PC-9 (cell line): Measurements from ENCODE around the gene SPON1. TPM values are rescaled to one million over a fixed set of nuclear protein-coding genes. Genes with fewer than 3 reads are reported as not detected.

Experiments used
- BruUV-seq: library from RNA; stranded (reverse); fragments of 400-500 nt; replicated peaks from 2 replicates; lab custom pipeline; 2021; lab: Mats Ljungman, UMichigan
- CTCF ChIA-PET: fragments of 300-600 bp; sonication (Branson Sonifier 250); formaldehyde crosslinking; loops from one replicate; lab custom pipeline; 2022; ENCODE audit warnings: antibody characterized with exemption; lab: Charles Lee
- POLR2A ChIA-PET: fragments of 300-600 bp; sonication (Branson Sonifier 250); formaldehyde crosslinking; loops from one replicate; lab custom pipeline; 2022; ENCODE audit warnings: antibody characterized with exemption; ENCODE audit not compliant: unreplicated experiment; lab: Charles Lee
- DNase-seq, 2 experiments: peaks; one replicate each; pipeline versions ENCODE4 v3.0.0 to v3.0.0-alpha.2; 2015 to 2022; ENCODE audit warnings: mixed read lengths in 1 of 2
- H2AFZ ChIP-seq: fragments of 200-600 bp; sonication (generic); 2 replicates; pipeline ENCODE4 v1.8.1; 2017; ENCODE audit warnings: antibody characterized with exemption
- H3F3A ChIP-seq: fragments of 200-600 bp; sonication (generic); 2 replicates; pipeline ENCODE4 v1.8.1; 2017; ENCODE audit warnings: antibody characterized with exemption, mild to moderate bottlenecking, low read depth; ENCODE audit not compliant: insufficient read depth
- H3K27ac ChIP-seq: fragments of 200-600 bp; sonication (generic); 2 replicates; pipeline ENCODE4 v1.6.1; 2016; ENCODE audit warnings: mixed run types
- H3K27me3 ChIP-seq: fragments of 200-600 bp; sonication (generic); 2 replicates; pipeline ENCODE4 v1.6.1; 2016; ENCODE audit warnings: low read depth, mixed run types; ENCODE audit not compliant: insufficient read depth
- H3K36me3 ChIP-seq: fragments of 200-600 bp; sonication (generic); 2 replicates; pipeline ENCODE4 v1.6.1; 2016; ENCODE audit warnings: low read depth, mixed run types
- H3K4me1 ChIP-seq: fragments of 200-600 bp; sonication (generic); replicated peaks from 2 replicates; pipeline ENCODE4 v1.6.1; 2016; ENCODE audit warnings: mixed run types; ENCODE audit not compliant: insufficient read depth
- H3K4me2 ChIP-seq: fragments of 200-600 bp; sonication (generic); 2 replicates; pipeline ENCODE4 v1.6.1; 2017; ENCODE audit warnings: mixed run types
- H3K4me3 ChIP-seq: fragments of 200-600 bp; sonication (generic); 2 replicates; pipeline ENCODE4 v1.6.1; 2016; ENCODE audit warnings: mixed run types
- H3K79me2 ChIP-seq: fragments of 200-600 bp; sonication (generic); 2 replicates; pipeline ENCODE4 v1.6.1; 2017; ENCODE audit warnings: low read depth, mixed run types
- H3K9me2 ChIP-seq: fragments of 200-600 bp; sonication (generic); 2 replicates; pipeline ENCODE4 v1.8.1; 2017; ENCODE audit warnings: mild to moderate bottlenecking; ENCODE audit not compliant: insufficient read depth
- H3K9me3 ChIP-seq: fragments of 200-600 bp; sonication (generic); 2 replicates; pipeline ENCODE4 v1.8.1; 2016; ENCODE audit warnings: low read depth; ENCODE audit not compliant: insufficient read depth
- H4K20me1 ChIP-seq: fragments of 200-600 bp; sonication (generic); 2 replicates; pipeline ENCODE4 v1.8.1; 2017; ENCODE audit not compliant: insufficient read depth
- CTCF ChIP-seq: fragments of 200-600 bp; sonication (generic); conservative IDR thresholded peaks from 2 replicates; pipeline ENCODE4 v1.6.1; 2017; ENCODE audit warnings: mixed run types, antibody characterized with exemption, mild to moderate bottlenecking, moderate library complexity
- EZH2 ChIP-seq: fragments of 200-600 bp; sonication (generic); IDR thresholded peaks from 2 replicates; pipeline ENCODE4 v1.8.0; 2017; ENCODE audit warnings: antibody characterized with exemption, low read depth
- intact Hi-C: fragments of 100-400 bp; cut with micrococcal nuclease; formaldehyde crosslinking; loops from one replicate; pipeline ENCODE4 v1.10.0; 2022; ENCODE audit not compliant: unreplicated experiment
- total RNA-seq: library from RNA; stranded (reverse); gene quantifications from 2 replicates; pipeline ENCODE4 v1.2.3, GENCODE V29; 2021

Gene SPON1
- total RNA-seq, 1 experiment from 2014 or later = 0.70 TPM

GRCh38 chr11:14225666-14226065 lies 263.1 kb downstream of the SPON1 start:
- H3K79me2 ChIP-seq = no peaks in the 10 kb centered on the region
- no peaks in the 10 kb centered on the region for H4K20me1 ChIP-seq
- no peaks in the 10 kb centered on the region for H3K27me3 ChIP-seq
- no peaks in the 10 kb centered on the region for H3F3A ChIP-seq
- H3K4me1 ChIP-seq = no peaks in the 10 kb centered on the region
- no peak overlapping the region for H3K27ac ChIP-seq
- intact Hi-C loops = no loop called here
- no peaks in the 10 kb centered on the region for H3K9me2 ChIP-seq
- BruUV-seq = no TSS peak
- H3K4me2 ChIP-seq = no peak overlapping the region
- ChIA-PET POLR2A (interaction anchor here (0.6 kb wide), 1 partner anchor 63 kb away, joined by 4 read pairs; no protein-coding TSS in a partner anchor), CTCF (no interaction called here)
- H2AFZ ChIP-seq = no peak overlapping the region
- no peak overlapping the region for H3K4me3 ChIP-seq
- H3K9me3 ChIP-seq = no peaks in the 10 kb centered on the region
- TF ChIP-seq EZH2 = no peak
- TF ChIP-seq CTCF = no peak
- DNase-seq = no peak
- no peaks in the 10 kb centered on the region for H3K36me3 ChIP-seq

GRCh38 chr11:14228356-14228755 lies 265.8 kb downstream of the SPON1 start:
- Histone ChIP-seq H3K4me3 (no peak overlapping the region), H2AFZ (no peak overlapping the region), H3K4me1 (no peaks in the 10 kb centered on the region), H4K20me1 (no peaks in the 10 kb centered on the region), H3K9me2 (no peaks in the 10 kb centered on the region), H3K4me2 (no peak overlapping the region), H3K9me3 (no peaks in the 10 kb centered on the region), H3K27me3 (no peaks in the 10 kb centered on the region), H3F3A (no peaks in the 10 kb centered on the region), H3K79me2 (no peaks in the 10 kb centered on the region), H3K27ac (no peak overlapping the region), H3K36me3 (no peaks in the 10 kb centered on the region)
- POLR2A ChIA-PET = no interaction called here
- no peak for DNase-seq
- BruUV-seq = no TSS peak
- intact Hi-C loops = no loop called here
- CTCF ChIA-PET = no interaction called here
- TF ChIP-seq CTCF = no peak
- no peak for TF ChIP-seq EZH2

GRCh38 chr11:14229472-14229871 lies 266.9 kb downstream of the SPON1 start:
- H3K36me3 ChIP-seq = no peaks in the 10 kb centered on the region
- no peak for DNase-seq
- no peaks in the 10 kb centered on the region for H3K9me3 ChIP-seq
- no peaks in the 10 kb centered on the region for H3F3A ChIP-seq
- H4K20me1 ChIP-seq = no peaks in the 10 kb centered on the region
- TF ChIP-seq CTCF (no peak), EZH2 (no peak)
- H3K4me3 ChIP-seq = no peak overlapping the region
- ChIA-PET POLR2A (interaction anchor here (0.6 kb wide), 1 partner anchor 174 kb away, joined by 3 read pairs; no protein-coding TSS in a partner anchor), CTCF (no interaction called here)
- no TSS peak for BruUV-seq
- H3K4me1 ChIP-seq = no peaks in the 10 kb centered on the region
- H3K27me3 ChIP-seq = no peaks in the 10 kb centered on the region
- no peak overlapping the region for H2AFZ ChIP-seq
- H3K4me2 ChIP-seq = no peak overlapping the region
- H3K27ac ChIP-seq = no peak overlapping the region
- no peaks in the 10 kb centered on the region for H3K9me2 ChIP-seq
- H3K79me2 ChIP-seq = no peaks in the 10 kb centered on the region
- intact Hi-C loops = no loop called here
